ENCODE measurements around the gene RPL23. TPM values are rescaled to one million over a fixed set of nuclear protein-coding genes. Genes with fewer than 3 reads are reported as not detected.

RPL23 gene
- total and polyA plus RNA-seq, 10 of the 15 experiments (the other 5 are each of a cell fraction or from before 2014, with no cell fraction given), result 2,200 to 4,821 (median 3,043) TPM

- no peak for FAIRE-seq
- WGBS (ENCODE audit: insufficient coverage, insufficient replicate concordance, low lambda C conversion rate, missing lambda C conversion rate), result 91% methylated on average over 13 of the region's 13 CpGs
Observed at GRCh38 chr17:38896346-38896954, 42.9 kb upstream of the RPL23 start.

GRCh38 chr17:38894276-38894675, 40.8 kb upstream of the RPL23 start:
- no peak for DNase-seq (ENCODE audit: low read depth, low spot score)
- H3K27ac ChIP-seq (ENCODE audit: control insufficient read depth, insufficient read depth), result no peak overlapping the region
- no peak for FAIRE-seq
- RAD21 ChIA-PET (ENCODE audit: unreplicated experiment), result no interaction called here
- no peak overlapping the region for H3K4me3 ChIP-seq
- H3K4me2 ChIP-seq (ENCODE audit: control insufficient read depth, insufficient read depth), result no peak overlapping the region
- no peaks in the 10 kb centered on the region for H4K20me1 ChIP-seq (ENCODE audit: control insufficient read depth, insufficient read depth)
- no peaks in the 10 kb centered on the region; the same call in 2 of the 3 replicates for H3K9me3 ChIP-seq (replicated peaks; ENCODE audit: control insufficient read depth, insufficient read depth, low read length)
- no peaks in the 10 kb centered on the region for H3K27me3 ChIP-seq (replicated peaks in 1 of 2; ENCODE audit: control insufficient read depth in 2 of 2, insufficient read depth in 2 of 2, low read length in 1 of 2)
- H3K9ac ChIP-seq (ENCODE audit: control insufficient read depth, insufficient read depth, low read length), result no peak overlapping the region
- WGBS (ENCODE audit: insufficient coverage, insufficient replicate concordance, low lambda C conversion rate, missing lambda C conversion rate), result 61% methylated on average over 7 of the region's 7 CpGs
- intact Hi-C loops (cut with micrococcal nuclease; ENCODE audit: unreplicated experiment), result no loop called here
- no TSS peak for BruUV-seq (replicated peaks)
- POLR2A ChIA-PET, result interaction anchor here (0.6 to 1.2 kb wide), 2 partner anchors 22 to 591 kb away, joined by 3 to 4 read pairs; no protein-coding TSS in a partner anchor
- SMC1A ChIA-PET (ENCODE audit: uncharacterized antibody, unreplicated experiment), result interaction anchor here (1.0 to 1.4 kb wide), 3 partner anchors 15 to 49 kb away, joined by 3 read pairs; no protein-coding TSS in a partner anchor
- peaks cover 29 to 38% of the 10 kb centered on the region in 2 experiments for H3K36me3 ChIP-seq (ENCODE audit: control insufficient read depth in 2 of 2, insufficient read depth in 2 of 2, low read length in 1 of 2)
- CTCF ChIA-PET, result interaction anchor here (0.6 to 1.1 kb wide), 2 partner anchors 10 to 23 kb away, joined by 3 to 5 read pairs; no protein-coding TSS in a partner anchor
- peaks cover 4% of the 10 kb centered on the region for H3K79me2 ChIP-seq (ENCODE audit: control insufficient read depth, insufficient read depth, low read length)
- peaks cover 22% of the 10 kb centered on the region for H3K4me1 ChIP-seq (ENCODE audit: control insufficient read depth, insufficient read depth, low read length)
- H2AFZ ChIP-seq (ENCODE audit: control insufficient read depth, low read depth, low read length), result no peak overlapping the region
- ATAC-seq, result no peak
- in situ Hi-C loops (cut with MboI), result no loop called here
- TF ChIP-seq FOS (IDR thresholded peaks at IDR 0.05; ENCODE audit: borderline replicate concordance, extremely low read depth, insufficient read length) (no peak), RBBP5 (conservative IDR thresholded peaks at IDR 0.05) (no peak), NR2C1 (IDR thresholded peaks at IDR 0.05) (no peak), SPI1 (IDR thresholded peaks at IDR 0.05; ENCODE audit: borderline replicate concordance, insufficient read depth, low read depth, low read length) (no peak), HDAC2 (IDR thresholded peaks at IDR 0.05) (no peak), SMAD5 (IDR thresholded peaks at IDR 0.05; ENCODE audit: low read depth) (no peak), RUNX3 (IDR thresholded peaks at IDR 0.05; ENCODE audit: low read length) (no peak), JUND (IDR thresholded peaks at IDR 0.05; ENCODE audit: low read depth, low read length) (no peak), PAX5 (IDR thresholded peaks at IDR 0.05; ENCODE audit: borderline replicate concordance, low read depth, low read length) (no peak), ESRRA (IDR thresholded peaks at IDR 0.05; ENCODE audit: low read length) (no peak)
- TF ChIP-seq, protein P1, sequence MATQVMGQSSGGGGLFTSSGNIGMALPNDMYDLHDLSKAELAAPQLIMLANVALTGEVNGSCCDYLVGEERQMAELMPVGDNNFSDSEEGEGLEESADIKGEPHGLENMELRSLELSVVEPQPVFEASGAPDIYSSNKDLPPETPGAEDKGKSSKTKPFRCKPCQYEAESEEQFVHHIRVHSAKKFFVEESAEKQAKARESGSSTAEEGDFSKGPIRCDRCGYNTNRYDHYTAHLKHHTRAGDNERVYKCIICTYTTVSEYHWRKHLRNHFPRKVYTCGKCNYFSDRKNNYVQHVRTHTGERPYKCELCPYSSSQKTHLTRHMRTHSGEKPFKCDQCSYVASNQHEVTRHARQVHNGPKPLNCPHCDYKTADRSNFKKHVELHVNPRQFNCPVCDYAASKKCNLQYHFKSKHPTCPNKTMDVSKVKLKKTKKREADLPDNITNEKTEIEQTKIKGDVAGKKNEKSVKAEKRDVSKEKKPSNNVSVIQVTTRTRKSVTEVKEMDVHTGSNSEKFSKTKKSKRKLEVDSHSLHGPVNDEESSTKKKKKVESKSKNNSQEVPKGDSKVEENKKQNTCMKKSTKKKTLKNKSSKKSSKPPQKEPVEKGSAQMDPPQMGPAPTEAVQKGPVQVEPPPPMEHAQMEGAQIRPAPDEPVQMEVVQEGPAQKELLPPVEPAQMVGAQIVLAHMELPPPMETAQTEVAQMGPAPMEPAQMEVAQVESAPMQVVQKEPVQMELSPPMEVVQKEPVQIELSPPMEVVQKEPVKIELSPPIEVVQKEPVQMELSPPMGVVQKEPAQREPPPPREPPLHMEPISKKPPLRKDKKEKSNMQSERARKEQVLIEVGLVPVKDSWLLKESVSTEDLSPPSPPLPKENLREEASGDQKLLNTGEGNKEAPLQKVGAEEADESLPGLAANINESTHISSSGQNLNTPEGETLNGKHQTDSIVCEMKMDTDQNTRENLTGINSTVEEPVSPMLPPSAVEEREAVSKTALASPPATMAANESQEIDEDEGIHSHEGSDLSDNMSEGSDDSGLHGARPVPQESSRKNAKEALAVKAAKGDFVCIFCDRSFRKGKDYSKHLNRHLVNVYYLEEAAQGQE (IDR thresholded peaks at IDR 0.05; ENCODE audit: low read depth, low read length), result no peak
- TF ChIP-seq, protein P2, sequence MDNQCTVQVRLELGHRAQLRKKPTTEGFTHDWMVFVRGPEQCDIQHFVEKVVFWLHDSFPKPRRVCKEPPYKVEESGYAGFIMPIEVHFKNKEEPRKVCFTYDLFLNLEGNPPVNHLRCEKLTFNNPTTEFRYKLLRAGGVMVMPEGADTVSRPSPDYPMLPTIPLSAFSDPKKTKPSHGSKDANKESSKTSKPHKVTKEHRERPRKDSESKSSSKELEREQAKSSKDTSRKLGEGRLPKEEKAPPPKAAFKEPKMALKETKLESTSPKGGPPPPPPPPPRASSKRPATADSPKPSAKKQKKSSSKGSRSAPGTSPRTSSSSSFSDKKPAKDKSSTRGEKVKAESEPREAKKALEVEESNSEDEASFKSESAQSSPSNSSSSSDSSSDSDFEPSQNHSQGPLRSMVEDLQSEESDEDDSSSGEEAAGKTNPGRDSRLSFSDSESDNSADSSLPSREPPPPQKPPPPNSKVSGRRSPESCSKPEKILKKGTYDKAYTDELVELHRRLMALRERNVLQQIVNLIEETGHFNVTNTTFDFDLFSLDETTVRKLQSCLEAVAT (IDR thresholded peaks at IDR 0.05), result no peak

More at GRCh38 chr17:38896346-38896954, 42.9 kb upstream of the RPL23 start:
- no peak overlapping the region for H2AFZ ChIP-seq (ENCODE audit: control insufficient read depth, low read depth, low read length)
- in situ Hi-C loops (cut with MboI) (no loop called here), intact Hi-C loops (cut with micrococcal nuclease; ENCODE audit: unreplicated experiment) (no loop called here)
- no peaks in the 10 kb centered on the region; the same call in 2 of the 3 replicates for H3K9me3 ChIP-seq (replicated peaks; ENCODE audit: control insufficient read depth, insufficient read depth, low read length)
- CTCF ChIA-PET, result no interaction called here
- H3K27ac ChIP-seq (ENCODE audit: control insufficient read depth, insufficient read depth), result no peak overlapping the region
- no peak overlapping the region for H3K9ac ChIP-seq (ENCODE audit: control insufficient read depth, insufficient read depth, low read length)
- H3K27me3 ChIP-seq (replicated peaks in 1 of 2; ENCODE audit: control insufficient read depth in 2 of 2, insufficient read depth in 2 of 2, low read length in 1 of 2), result no peaks in the 10 kb centered on the region
- H3K4me3 ChIP-seq, result no peak overlapping the region
- H3K36me3 ChIP-seq (ENCODE audit: control insufficient read depth in 2 of 2, insufficient read depth in 2 of 2, low read length in 1 of 2), result peaks cover 22 to 34% of the 10 kb centered on the region in 2 experiments
- DNase-seq (ENCODE audit: low read depth, low spot score) (no peak), ATAC-seq (no peak)
- RAD21 ChIA-PET (ENCODE audit: unreplicated experiment), result no interaction called here
- H4K20me1 ChIP-seq (ENCODE audit: control insufficient read depth, insufficient read depth), result no peaks in the 10 kb centered on the region
- SMC1A ChIA-PET (ENCODE audit: uncharacterized antibody, unreplicated experiment), result no interaction called here
- TF ChIP-seq TAF1 (IDR thresholded peaks at IDR 0.05; ENCODE audit: borderline replicate concordance, low read depth, low read length), result no peak
- peak; percentile 50; the same call in 1 of the 2 replicates for TF ChIP-seq POLR2A (IDR thresholded peaks at IDR 0.05; ENCODE audit: low read depth, low read length)
- H3K4me1 ChIP-seq (ENCODE audit: control insufficient read depth, insufficient read depth, low read length), result peaks cover 28% of the 10 kb centered on the region
- no TSS peak for BruUV-seq (replicated peaks)
- no peak overlapping the region for H3K4me2 ChIP-seq (ENCODE audit: control insufficient read depth, insufficient read depth)
- POLR2A ChIA-PET, result interaction anchor here (0.9 kb wide), 1 partner anchor 42 kb away, joined by 4 read pairs; no protein-coding TSS in a partner anchor
- peaks cover 4% of the 10 kb centered on the region for H3K79me2 ChIP-seq (ENCODE audit: control insufficient read depth, insufficient read depth, low read length)

All from GM12878 (cell line).